Esophagus (tissue), 2 donors: ENCODE measurements around the gene MID2. TPM values are rescaled to one million over a fixed set of nuclear protein-coding genes. Genes with fewer than 3 reads are reported as not detected.
"Not testable (repeated sequence)": the region's sequence is repeated elsewhere in the genome, so short reads cannot be mapped to it uniquely, and the experiment has no call there.

Experiments
- H3K27ac ChIP-seq, 2 donors: one replicate each; pipeline ENCODE4 v1.5.1; 2013; ENCODE audit warnings: low read depth in 2 of 2, mild to moderate bottlenecking in 2 of 2, inconsistent platforms in 1 of 2, low read length in 1 of 2, moderate library complexity in 1 of 2
- H3K27me3 ChIP-seq, 2 donors: one replicate each; pipeline ENCODE4 v1.6.1; 2013; ENCODE audit warnings: low read length in 2 of 2, control low read depth in 1 of 2, mild to moderate bottlenecking in 1 of 2; ENCODE audit not compliant: insufficient read depth in 2 of 2, control insufficient read depth in 1 of 2
- H3K36me3 ChIP-seq, 2 donors: one replicate each; pipeline ENCODE4 v1.6.1; 2013; ENCODE audit warnings: low read length in 1 of 2; ENCODE audit not compliant: control insufficient read depth in 2 of 2, insufficient read depth in 2 of 2
- H3K4me1 ChIP-seq, 2 donors: one replicate each; pipeline ENCODE4 v1.6.1; 2013; ENCODE audit warnings: low read length in 1 of 2; ENCODE audit not compliant: control insufficient read depth in 2 of 2, insufficient read depth in 2 of 2
- H3K4me3 ChIP-seq, 2 donors: one replicate each; pipeline ENCODE4 v1.5.1; 2013; ENCODE audit warnings: low read length in 2 of 2, mild to moderate bottlenecking in 2 of 2, low read depth in 1 of 2, moderate library complexity in 1 of 2
- H3K9me3 ChIP-seq, 2 donors: one replicate each; pipeline ENCODE4 v1.6.1; 2013; ENCODE audit warnings: mild to moderate bottlenecking in 2 of 2, low read depth in 1 of 2, low read length in 1 of 2, moderate library complexity in 1 of 2; ENCODE audit not compliant: control insufficient read depth in 2 of 2, insufficient read depth in 1 of 2
- WGBS, 2 donors: extraction: QIAGEN DNeasy Blood & Tissue Kit; methylation state at CpG; one replicate each; pipeline ENCODE4 v1.1.7; 2013; 5-methylcytosine and 5-hydroxymethylcytosine counted together
- polyA plus RNA-seq, 2 donors: library from polyadenylated mRNA; stranded (reverse); fragments of 200-250 nt; gene quantifications; one replicate each; pipeline ENCODE4 v1.2.3, GENCODE V29; 2013
- donor health status: healthy with polysubstance abuse.
- donor health status: Bipolar disorder and iron deficiency.

MID2 gene, protein sequence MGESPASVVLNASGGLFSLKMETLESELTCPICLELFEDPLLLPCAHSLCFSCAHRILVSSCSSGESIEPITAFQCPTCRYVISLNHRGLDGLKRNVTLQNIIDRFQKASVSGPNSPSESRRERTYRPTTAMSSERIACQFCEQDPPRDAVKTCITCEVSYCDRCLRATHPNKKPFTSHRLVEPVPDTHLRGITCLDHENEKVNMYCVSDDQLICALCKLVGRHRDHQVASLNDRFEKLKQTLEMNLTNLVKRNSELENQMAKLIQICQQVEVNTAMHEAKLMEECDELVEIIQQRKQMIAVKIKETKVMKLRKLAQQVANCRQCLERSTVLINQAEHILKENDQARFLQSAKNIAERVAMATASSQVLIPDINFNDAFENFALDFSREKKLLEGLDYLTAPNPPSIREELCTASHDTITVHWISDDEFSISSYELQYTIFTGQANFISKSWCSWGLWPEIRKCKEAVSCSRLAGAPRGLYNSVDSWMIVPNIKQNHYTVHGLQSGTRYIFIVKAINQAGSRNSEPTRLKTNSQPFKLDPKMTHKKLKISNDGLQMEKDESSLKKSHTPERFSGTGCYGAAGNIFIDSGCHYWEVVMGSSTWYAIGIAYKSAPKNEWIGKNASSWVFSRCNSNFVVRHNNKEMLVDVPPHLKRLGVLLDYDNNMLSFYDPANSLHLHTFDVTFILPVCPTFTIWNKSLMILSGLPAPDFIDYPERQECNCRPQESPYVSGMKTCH
- 1 to 10 TPM; 3.3 to 7.9 TPM for polyA plus RNA-seq

DNA sequence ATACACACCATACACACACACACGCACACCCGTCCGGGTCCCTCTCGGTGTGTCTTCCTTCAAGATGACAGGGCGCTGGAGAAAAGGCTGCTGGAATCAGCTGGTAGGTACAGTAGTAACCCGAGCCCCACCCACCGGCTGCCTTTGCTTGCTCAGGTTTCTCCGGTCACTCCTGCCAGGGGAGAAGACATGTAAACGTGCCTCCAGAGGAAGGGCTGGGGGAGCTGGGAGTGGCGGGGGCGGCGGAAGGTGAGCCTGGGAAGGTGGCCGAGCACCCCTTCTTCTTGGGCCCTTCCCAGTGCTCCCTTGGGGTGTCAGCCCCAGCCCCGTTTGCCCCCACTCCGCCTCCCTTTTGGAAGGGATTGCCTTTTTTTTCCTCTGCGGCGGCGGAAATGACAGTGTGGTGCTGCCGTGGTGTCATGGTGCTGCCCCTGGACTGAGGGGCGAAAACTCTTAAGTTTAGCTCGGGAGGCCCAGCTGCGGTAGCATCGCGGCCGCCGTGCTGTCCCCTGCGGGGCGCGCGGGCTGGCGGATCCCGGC is at the start of gene MID2:
Gene MID2 (plus strand): TSS at position 169 of the 540 bp plus-strand sequence. CDS start 561 bp downstream, outside the sequence.
- H3K36me3 ChIP-seq, result no peaks in the 10 kb centered on the region
- H3K27ac ChIP-seq, result peak within 1 kb of the TSS; percentile 86 to 89
- H3K4me1 ChIP-seq, result no peaks in the 10 kb centered on the region
- WGBS, 2 donors, result 1 to 35% methylated on average over 32 of the region's 32 CpGs
- no peaks in the 10 kb centered on the region for H3K9me3 ChIP-seq
- H3K27me3 ChIP-seq, result no peaks in the 10 kb centered on the region
- peak within 1 kb of the TSS; percentile 48 to 70 for H3K4me3 ChIP-seq

DNA sequence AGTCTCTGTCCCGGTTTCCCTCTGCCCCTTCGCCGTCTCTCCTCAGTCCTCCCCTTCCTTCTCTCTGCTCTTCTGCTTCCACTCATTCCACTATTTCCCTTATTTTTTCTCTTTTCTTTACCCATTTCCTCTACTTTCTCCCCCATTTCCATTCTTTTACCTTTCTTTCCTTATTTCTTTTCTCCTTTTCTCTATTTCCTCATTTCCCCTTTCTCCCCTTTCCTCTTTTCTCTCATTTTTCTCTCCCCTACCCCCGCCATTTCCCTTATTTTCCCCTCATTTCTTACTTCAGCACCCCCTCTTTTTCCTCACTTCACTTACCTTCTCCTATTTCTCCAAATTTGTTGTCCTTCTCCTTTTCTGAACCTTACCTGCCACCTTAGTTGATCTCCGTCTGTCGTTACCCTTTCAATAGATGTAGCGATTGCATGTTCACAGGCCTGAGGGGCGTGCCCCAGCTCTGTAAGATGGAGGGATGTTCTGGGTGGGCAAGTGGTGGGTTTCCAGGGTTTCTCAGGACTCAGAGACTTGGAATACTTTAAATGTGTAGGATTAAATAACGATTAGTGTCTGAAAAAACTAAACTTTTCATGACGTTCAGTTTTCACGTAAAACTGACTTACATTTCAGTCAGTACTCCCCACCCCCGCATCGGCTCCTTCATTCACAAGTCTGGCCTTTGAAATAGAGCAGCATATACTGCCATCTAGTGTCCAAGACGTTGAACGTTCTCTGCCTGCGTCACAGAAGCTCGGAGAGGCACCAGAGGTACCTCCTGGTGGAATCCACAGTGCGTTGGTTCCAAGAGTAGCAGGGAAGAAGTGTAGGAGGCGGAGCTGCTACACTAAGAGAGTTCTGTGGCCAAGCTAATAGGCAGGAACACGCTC is 48.8 kb upstream of the MID2 start:
- H3K27me3 ChIP-seq, result no peaks in the 10 kb centered on the region
- WGBS, 2 donors, result 5 to 13% methylated on average over 20 of the region's 20 CpGs
- H3K27ac ChIP-seq, result peak overlapping the region; percentile 84 to 92
- peak overlapping the region; percentile 36 to 65 for H3K4me3 ChIP-seq
- no peaks in the 10 kb centered on the region for H3K9me3 ChIP-seq
- H3K36me3 ChIP-seq, result no peaks in the 10 kb centered on the region
- H3K4me1 ChIP-seq, result peaks cover 0 to 5% of the 10 kb centered on the region in 2 donors

DNA sequence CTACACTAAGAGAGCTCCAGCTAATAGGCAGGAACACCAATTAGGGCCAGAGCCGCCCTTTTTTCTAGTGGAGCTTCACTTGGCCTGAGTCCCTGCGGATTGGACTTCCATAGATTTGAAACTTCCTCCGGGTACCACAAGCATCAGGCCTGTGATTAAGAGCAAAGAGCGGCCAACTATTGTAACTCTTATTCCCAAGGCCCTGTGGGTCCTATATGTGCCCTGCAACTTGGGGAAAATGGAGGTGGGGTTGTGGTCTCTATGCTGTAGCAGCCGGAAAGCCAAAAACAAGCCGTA is 48.2 kb upstream of the MID2 start, which contains the start of gene NCBP2L:
Gene NCBP2L (plus strand): TSS at position 198 of the 297 bp plus-strand sequence. CDS start 16,488 bp downstream, outside the sequence.
- Histone ChIP-seq H3K36me3 (no peaks in the 10 kb centered on the region), H3K9me3 (no peaks in the 10 kb centered on the region), H3K27me3 (no peaks in the 10 kb centered on the region), H3K4me1 (peaks cover 0 to 5% of the 10 kb centered on the region in 2 donors), H3K4me3 (peak within 1 kb of the TSS in 1 of 2 donors; percentile 65), H3K27ac (peak within 1 kb of the TSS; percentile 84 to 92)
- WGBS, 2 donors, result 58 to 66% methylated on average over 6 of the region's 6 CpGs

DNA sequence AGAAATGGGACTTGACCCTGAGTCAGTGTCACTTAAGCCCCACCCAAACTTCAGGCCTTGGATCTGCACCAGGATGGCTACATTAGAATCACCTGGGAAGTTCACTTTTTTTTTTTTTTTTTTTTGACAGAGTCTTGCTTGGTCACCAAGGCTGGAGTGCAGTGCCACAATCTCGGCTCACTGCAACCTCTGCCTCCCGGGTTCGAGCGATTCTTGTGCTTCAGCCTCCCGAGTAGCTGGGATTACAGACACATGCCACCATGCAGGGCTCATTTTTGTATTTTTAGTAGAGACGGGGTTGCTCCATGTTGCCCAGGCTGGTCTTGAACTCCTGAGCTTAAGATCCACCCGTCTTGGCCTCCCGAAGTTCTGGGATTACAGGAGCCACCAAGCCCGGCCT is 45.1 kb upstream of the MID2 start:
- H3K27me3 ChIP-seq, result no peaks in the 10 kb centered on the region
- H3K36me3 ChIP-seq, result no peaks in the 10 kb centered on the region
- H3K4me1 ChIP-seq, result no peaks in the 10 kb centered on the region
- no peaks in the 10 kb centered on the region for H3K9me3 ChIP-seq
- H3K4me3 ChIP-seq, result no peak overlapping the region
- WGBS, 2 donors, result 93 to 95% methylated on average over 9 of the region's 9 CpGs
- H3K27ac ChIP-seq, result no peak overlapping the region

DNA sequence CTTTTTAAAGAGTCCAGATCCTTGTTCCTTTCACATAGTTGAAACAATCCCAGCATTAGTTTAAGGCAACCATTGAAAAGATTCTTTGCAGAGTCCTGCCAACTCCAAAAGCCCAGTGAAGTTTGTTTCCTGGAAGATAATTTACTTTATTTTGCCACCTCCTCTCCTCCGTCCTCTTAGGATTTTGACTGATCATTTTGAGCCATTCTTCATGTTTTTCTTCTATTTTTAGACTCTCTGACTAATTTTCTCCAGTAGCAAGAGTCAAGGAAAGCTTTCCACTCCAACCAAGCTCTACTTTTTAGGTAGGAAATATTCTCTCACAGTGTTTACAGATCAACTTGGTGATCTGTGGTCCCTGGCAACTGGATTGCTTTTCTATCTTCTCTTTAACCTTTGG is 37.8 kb upstream of the MID2 start:
- Histone ChIP-seq H3K27ac (no peak overlapping the region), H3K36me3 (no peaks in the 10 kb centered on the region), H3K4me3 (no peak overlapping the region), H3K27me3 (no peaks in the 10 kb centered on the region), H3K4me1 (no peaks in the 10 kb centered on the region), H3K9me3 (no peaks in the 10 kb centered on the region)
- 13 to 26% methylated on average over 1 of the region's 1 CpG for WGBS, 2 donors

DNA sequence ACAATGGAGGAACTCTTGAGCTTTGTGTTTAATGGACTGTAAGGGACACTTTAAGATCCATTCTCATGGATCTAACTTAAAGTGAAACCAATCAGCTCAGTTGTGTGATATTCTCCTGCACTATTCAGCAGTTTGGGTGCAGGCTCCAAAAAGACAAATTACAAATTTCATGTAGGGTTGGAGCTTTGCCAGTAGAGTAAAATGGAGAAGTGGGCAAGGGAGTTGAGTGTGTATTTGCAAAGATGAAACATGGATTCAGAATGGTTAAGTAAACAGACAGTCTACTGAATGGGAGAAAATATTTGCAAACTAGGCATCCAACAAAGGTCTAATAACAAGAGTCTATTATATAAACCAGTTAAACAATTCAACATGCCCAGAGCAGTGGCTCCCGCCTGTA is 21.2 kb upstream of the MID2 start:
- no peaks in the 10 kb centered on the region for H3K27me3 ChIP-seq
- WGBS, 2 donors, result 39 to 69% methylated on average over 1 of the region's 1 CpG
- H3K4me1 ChIP-seq, result no peaks in the 10 kb centered on the region
- H3K27ac ChIP-seq, result no peak overlapping the region
- no peak overlapping the region for H3K4me3 ChIP-seq
- no peaks in the 10 kb centered on the region for H3K36me3 ChIP-seq
- no peaks in the 10 kb centered on the region for H3K9me3 ChIP-seq

DNA sequence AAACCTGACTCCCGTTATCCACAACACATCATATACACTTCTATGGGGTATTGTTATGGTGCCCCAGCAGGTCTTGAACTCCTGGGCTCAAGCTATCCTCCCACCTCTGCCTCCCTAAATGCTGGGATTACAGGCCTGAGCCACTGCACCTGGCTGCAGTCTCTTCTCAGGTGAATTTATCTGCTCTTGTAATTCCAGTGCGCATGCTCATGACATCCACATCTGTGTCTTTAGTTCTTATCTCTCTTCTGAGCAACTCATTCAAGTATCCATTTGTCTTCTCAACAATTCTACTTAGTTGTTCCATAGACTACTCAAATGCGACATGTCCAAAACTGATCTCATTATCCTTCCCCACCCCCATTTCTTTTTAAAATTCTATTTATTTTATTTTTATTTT is 20.5 kb upstream of the MID2 start:
- H3K36me3 ChIP-seq, result no peaks in the 10 kb centered on the region
- H3K4me1 ChIP-seq, result no peaks in the 10 kb centered on the region
- H3K27ac ChIP-seq, result no peak overlapping the region
- H3K4me3 ChIP-seq, result no peak overlapping the region
- no peaks in the 10 kb centered on the region for H3K9me3 ChIP-seq
- H3K27me3 ChIP-seq, result no peaks in the 10 kb centered on the region
- 92 to 93% methylated on average over 3 of the region's 3 CpGs for WGBS, 2 donors

DNA sequence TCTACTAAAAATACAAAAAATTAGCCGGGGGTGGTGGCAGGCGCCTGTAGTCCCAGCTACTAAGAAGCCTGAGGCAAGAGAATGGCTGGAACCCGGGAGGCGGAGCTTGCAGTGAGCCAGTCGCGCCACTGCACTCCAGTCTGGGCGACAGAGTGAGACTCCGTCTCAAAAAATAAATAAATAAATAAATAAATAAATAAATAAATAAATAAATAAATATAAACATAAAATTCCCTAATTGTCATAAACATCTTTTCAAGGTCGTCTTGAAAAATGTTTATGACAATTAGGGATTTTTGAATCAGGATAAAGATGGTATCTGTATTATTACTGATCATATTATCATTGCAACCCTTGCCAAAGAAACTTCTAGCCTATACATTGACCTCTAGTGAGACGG is 15.6 kb upstream of the MID2 start:
- not testable (repeated sequence) for H3K4me1 ChIP-seq, H3K27me3 ChIP-seq, H3K4me3 ChIP-seq, H3K27ac ChIP-seq, H3K36me3 ChIP-seq, H3K9me3 ChIP-seq
- 77 to 89% methylated on average over 10 of the region's 10 CpGs for WGBS, 2 donors

DNA sequence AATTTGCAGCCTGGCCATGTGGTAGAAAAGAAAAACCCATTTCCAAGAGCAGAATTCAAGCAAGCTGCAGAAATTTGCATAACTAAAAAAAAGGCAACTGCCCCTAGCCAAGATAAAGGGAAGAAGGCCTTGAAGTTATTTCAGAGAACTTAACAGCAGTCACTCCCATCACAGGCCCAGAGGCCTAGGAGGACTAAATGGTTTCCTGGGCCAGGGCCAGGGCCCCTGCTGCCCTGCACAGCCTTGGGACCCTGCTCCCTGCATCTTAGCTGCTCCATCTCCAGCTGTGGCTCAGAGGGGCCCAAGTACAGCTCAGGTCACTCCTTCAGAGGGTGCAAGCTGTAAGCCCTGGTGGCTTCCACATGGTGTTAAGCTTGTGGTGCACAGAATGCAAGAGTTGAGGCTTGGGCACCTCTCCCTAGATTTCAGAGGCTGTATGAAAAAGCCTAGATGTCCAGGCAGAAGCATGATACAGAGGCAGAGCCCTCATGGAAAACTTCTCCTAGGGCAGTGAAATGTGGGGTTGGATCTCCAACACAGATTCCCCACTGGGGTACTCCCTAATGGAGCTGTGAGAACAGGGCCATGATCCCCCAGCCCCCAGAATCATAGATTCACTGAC is 6.7 kb upstream of the MID2 start:
- no peaks in the 10 kb centered on the region for H3K27me3 ChIP-seq
- peaks cover 6 to 7% of the 10 kb centered on the region in 2 donors for H3K9me3 ChIP-seq
- no peak overlapping the region for H3K4me3 ChIP-seq
- H3K4me1 ChIP-seq, result no peaks in the 10 kb centered on the region
- H3K36me3 ChIP-seq, result no peaks in the 10 kb centered on the region
- H3K27ac ChIP-seq, result no peak overlapping the region
